Measurements from ENCODE around the gene PRKAA1. TPM values are rescaled to one million over a fixed set of nuclear protein-coding genes. Genes with fewer than 3 reads are reported as not detected.
A peak's percentile ranks its signal among the peaks of the same experiment; 100 is the strongest.

Gene PRKAA1
- total and polyA plus RNA-seq, 2 of the 13 experiments (the other 11 are each of a cell fraction or from before 2014, with no cell fraction given): 36.6 to 58.0 TPM

GRCh38 chr5:40755407-40756365, 42.5 kb downstream of the PRKAA1 start, which contains the start of gene TTC33 (continued):
- peak; percentile 64 for TF ChIP-seq ARID5B (CRISPR knock-in tag; IDR thresholded peaks at IDR 0.05)
- no peak; the same call in 1 of the 2 replicates for TF ChIP-seq ZSCAN29 (CRISPR knock-in tag; conservative IDR thresholded peaks at IDR 0.05)
- no peak for TF ChIP-seq ZBTB46 (CRISPR knock-in tag; IDR thresholded peaks at IDR 0.05; ENCODE audit: borderline replicate concordance)
- peak; percentile 63; the same call in 1 of the 2 replicates for TF ChIP-seq BRF2 (CRISPR knock-in tag; IDR thresholded peaks at IDR 0.05)
- TF ChIP-seq ZNF354B (CRISPR knock-in tag; IDR thresholded peaks at IDR 0.05): no peak
- no peak for TF ChIP-seq DMTF1 (CRISPR knock-in tag; IDR thresholded peaks at IDR 0.05)
- TF ChIP-seq TEAD3 (CRISPR knock-in tag; optimal IDR thresholded peaks at IDR 0.05; ENCODE audit: borderline replicate concordance): peak; percentile 21
- TF ChIP-seq NFYB (CRISPR knock-in tag; IDR thresholded peaks at IDR 0.05): peak; percentile 54
- TF ChIP-seq ZNF607 (CRISPR knock-in tag; IDR thresholded peaks at IDR 0.05; ENCODE audit: borderline replicate concordance): peak; percentile 82; the same call in 1 of the 2 replicates
- TF ChIP-seq MBNL3 (CRISPR knock-in tag; conservative IDR thresholded peaks at IDR 0.05): no peak
- 0 out of 2 replicates have a peak, but pooled peaks have one; percentile 35 for TF ChIP-seq ZNF784 (CRISPR knock-in tag; IDR thresholded peaks at IDR 0.05; ENCODE audit: borderline replicate concordance)
- TF ChIP-seq RNF219 (CRISPR knock-in tag; IDR thresholded peaks at IDR 0.05): peak; percentile 81; the same call in 1 of the 2 replicates
- peak; percentile 97 for TF ChIP-seq RBM22 (optimal IDR thresholded peaks at IDR 0.05; ENCODE audit: low read length)
- no peak for TF ChIP-seq KAT2B (IDR thresholded peaks at IDR 0.05; ENCODE audit: borderline replicate concordance, low read depth, low read length)

Measured in HepG2 (cell line).